HEK293T (cell line): ENCODE data around the gene TAF3.

Source experiments
- BHLHE40 ChIP-seq: fragments of 450-650 bp; IDR thresholded peaks from 2 replicates; pipeline ENCODE4 v1.6.1; 2016; ENCODE audit warnings: mild to moderate bottlenecking, moderate library complexity, borderline replicate concordance
- SP1 ChIP-seq: fragments of 450-650 bp; IDR thresholded peaks from 2 replicates; pipeline ENCODE4 v1.6.1; 2017

DNA sequence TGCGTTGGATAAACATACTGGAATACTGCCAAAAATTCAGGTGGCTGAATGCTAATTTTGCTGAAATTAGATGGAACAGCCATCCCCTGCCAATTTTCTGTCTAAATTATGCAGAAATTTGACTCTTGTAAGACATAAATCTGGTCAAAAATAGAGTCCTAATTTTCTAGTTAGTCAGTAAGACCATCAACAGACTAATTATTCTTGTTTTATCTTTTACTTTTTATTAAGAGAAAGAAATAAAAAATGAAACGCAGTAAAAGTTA lies 125.8 kb downstream of the TAF3 start:
- TF ChIP-seq BHLHE40 (no peak), SP1 (no peak)
